NCI-H69 (cell line): ENCODE results near the gene ATXN2L.
A peak's percentile ranks its signal among the peaks of the same experiment; 100 is the strongest.
"Not testable (repeated sequence)": the region's sequence is repeated elsewhere in the genome, so short reads cannot be mapped to it uniquely, and the experiment has no call there.

Source experiments
- DNase-seq: peaks from one replicate; lab custom pipeline; 2025; lab: John Stamatoyannopoulos, UW

ATXN2L gene

DNA sequence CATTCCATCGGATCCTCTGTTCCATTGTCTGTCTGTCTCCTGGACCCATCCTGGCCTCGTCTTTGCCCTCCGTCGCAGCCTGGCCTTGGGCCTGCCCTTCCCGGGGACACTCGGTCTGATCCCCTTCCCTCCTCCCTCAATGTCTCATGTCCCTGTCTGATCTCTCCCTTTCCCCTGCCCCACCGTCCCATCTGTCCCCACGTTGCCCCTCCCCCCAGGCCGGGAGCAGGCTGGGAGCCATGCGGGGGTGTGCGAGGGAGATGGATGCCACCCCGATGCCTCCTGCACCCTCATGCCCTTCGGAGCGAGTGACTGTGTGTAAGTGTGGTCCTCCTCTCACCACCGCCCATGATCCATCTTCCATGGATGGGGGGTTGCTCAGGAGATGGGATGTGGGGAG lies 50.2 kb downstream of the ATXN2L start:
- DNase-seq = no peak

DNA sequence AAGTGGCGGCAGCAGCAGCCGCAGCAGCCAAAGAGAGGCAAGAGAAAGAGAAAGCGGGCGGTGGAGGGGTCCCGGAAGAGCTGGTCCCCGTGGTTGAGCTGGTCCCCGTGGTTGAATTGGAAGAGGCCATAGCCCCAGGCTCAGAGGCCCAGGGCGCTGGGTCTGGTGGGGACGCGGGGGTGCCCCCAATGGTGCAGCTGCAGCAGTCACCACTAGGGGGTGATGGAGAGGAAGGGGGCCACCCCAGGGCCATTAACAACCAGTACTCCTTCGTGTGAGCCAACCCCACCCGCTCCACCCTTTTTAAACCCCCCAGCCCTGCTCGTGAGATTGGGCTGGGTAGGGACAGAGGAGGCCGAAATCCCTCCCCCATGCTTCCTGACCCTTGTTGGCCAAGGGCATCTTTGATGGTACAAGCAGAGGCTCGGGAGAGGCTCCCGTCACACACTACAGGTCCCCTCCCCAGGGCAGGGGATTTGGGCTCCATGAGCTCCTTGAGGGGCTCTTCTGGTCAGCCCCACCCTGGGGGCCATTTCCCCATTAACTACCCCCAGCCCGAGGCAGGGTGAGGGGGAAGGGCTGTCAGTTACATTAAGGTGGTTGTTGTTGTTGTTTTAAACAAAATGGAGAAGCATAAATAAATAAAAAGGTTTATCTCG lies 50.9 kb downstream of the ATXN2L start:
- DNase-seq = peak; percentile 27

DNA sequence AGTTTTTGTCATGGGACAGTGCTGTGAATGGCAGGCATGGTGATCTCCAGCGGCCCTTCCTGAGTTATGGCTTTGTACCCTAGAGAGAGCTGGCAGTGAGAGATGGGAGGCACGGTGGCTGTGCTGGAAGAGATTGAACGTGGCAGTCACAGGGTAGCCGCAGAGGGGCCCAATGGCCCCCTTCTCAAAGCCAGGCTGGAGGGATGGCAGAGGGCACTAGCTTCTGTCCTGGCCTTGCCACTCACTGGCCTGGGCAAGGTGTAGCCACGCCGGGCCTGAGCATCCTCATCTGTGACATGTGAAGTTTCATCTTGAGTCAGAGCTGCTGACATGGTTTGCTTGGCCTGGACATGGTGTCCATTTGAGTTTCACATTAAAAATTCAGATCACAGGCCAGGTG lies 51.6 kb downstream of the ATXN2L start:
- DNase-seq = no peak

DNA sequence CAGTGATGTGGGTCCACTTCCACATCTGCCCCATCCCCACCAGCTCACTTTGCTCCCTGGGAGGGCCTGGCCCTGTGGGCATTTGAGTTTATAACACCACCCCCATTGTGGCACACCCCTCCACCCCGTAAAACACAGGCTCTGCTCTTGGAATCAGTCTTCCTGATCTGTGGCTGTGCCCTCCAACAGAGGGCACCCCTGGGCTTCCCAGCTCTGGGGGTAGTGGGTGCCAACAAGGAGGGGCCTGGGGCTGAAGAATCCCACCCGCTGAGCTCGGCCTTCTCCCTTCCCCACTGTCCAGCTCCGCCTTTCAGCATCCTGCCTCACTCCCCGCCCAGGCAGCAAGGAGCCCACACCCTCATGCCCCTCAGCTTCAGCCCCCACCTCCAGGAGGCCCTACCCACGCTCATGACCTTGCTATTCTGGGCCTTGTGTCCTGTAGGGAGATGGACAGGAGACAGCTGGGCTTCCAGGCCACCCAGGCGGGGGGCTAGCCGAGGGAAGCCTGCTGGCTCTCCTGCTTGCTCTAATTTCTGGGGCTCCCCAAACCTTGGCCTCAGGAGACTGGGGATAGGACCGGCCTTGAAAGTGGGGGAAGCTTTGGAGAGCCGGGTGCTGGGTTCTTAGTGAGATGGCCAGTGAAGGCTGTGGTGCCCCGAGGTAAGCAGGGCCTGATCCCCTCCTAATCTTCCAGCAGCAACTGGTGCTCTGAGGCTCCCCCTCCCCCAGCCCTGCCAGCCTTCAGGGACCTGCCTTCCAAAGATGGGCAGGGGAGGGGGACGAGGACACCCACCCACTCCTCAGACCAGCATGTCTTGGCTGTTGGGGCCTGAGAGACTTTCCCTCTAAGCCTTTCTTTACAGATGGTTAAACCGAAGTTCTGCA lies 52.6 kb downstream of the ATXN2L start:
- no peak for DNase-seq

DNA sequence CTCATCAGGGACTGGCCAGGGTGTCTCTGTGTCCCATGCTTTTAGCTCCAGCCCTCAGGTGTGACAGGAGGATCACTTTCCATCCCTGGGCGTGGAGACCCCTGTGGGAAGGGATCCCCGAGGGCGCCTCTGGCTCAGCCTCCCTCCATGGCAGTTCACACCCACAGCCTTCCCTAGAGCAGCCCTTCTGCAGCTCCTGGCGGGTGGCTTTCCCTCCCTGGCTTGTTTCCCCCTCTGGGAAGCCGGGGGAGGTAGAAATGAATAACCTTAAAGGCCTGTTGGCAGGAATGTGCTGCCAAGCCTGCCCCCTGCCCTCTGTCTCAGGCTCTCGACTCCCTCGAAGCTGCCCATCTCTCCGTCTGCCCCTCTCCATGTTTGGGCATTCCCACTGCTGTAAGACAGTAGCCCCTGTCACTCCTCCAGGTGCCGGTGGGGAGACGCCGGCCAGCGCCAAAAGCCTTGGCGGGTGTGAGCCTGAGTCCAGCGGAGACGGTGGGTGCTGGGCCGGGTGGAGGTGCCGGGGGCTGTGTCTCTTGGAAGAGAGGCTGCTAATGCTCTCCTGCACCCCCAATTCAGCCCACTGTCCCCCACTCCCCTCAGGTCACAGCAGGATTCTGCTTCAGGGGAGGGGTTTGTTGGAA lies 53.3 kb downstream of the ATXN2L start:
- no peak for DNase-seq

DNA sequence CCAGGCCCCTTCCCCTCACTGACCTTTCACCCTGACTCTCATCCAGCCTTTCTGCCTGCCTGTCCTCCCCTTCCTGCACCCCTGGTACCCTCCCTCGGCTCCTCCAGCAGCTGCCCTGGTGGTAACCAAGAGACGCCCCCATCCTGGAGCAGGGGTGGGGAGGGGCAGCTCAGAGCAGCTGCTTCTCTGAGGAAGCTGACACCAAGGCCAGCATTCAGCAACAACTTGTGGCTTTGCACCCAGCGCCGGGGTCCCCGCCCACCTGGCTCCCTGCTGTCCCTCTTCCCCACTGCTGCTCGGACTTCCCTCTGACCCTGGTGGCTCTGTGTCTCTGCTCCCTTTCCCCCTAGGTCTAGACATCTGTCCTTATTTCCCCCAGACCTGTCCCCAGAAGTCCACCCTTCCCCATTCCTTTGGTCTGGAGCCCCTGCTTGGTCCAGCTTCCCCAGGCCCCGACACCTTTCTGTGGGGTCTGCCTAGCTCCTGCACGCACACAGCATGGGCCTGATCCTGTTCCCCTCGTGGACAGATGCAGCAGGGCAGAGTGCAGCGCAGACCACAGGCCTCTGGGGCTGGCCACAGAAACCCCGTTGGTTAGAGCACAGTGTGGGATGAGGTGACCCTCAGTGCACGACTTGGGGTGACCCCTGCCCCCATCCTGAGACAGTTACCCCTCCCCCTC lies 54.3 kb downstream of the ATXN2L start:
- no peak for DNase-seq

DNA sequence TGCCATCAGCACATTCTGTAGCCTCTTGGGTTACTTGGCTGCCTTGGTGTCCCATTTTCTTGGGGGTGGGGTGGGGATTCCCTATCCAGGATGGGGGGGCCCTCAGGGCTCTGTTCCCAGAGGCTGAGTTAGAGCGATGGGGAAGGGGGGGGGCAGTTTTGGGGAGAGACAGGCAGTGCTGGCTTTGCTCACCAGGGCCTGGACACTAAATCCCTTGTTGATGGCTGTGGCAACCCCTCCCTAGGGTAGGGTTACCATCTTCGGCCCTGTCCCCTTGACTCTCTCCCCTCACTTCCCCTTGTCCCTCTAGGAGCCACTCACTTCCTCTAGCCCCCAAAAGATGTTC lies 54.8 kb downstream of the ATXN2L start:
- DNase-seq = no peak

DNA sequence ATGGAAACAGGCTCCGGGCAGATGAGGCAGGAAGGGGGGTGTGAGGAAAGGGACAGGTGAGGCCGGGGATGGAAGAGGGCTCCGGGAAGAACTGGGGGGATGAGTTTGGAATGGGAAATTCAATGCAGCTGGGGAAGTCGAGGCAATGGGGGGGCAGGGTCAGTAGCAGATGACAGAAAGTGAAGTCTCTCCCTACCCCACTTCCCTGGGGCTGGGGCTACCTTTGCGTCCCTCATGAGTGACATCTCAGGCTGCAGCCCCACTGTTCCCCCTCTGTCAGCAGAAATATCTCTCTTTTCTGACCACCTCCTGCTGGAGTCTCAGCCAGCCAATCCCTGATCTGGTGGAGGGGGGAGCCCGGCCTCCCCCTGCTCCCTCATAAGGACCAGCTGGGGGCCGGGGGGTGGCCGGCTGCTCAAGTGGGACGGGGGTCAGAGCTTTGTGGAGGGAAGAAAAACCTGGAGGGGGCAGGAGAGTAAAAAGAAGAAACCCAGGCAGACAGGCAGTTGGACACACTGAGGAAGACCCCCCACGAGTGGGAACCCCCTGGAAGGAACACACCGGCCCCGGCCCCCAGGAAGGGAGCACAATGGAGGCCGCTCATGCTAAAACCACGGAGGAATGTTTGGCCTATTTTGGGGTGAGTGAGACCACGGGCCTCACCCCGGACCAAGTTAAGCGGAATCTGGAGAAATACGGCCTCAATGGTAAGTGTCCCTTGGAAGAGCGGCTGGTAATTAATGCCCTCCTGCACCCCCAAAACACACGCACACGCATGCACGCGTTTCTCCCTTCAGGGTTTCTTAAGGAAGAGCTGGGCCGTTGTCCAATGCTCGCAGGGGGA lies 55.5 kb downstream of the ATXN2L start, which contains the start of gene ATP2A1:
ATP2A1 (plus strand) TSS at position 406 of the 844 bp plus-strand sequence; CDS start at position 590, 184 bp downstream.
- DNase-seq = no peak

DNA sequence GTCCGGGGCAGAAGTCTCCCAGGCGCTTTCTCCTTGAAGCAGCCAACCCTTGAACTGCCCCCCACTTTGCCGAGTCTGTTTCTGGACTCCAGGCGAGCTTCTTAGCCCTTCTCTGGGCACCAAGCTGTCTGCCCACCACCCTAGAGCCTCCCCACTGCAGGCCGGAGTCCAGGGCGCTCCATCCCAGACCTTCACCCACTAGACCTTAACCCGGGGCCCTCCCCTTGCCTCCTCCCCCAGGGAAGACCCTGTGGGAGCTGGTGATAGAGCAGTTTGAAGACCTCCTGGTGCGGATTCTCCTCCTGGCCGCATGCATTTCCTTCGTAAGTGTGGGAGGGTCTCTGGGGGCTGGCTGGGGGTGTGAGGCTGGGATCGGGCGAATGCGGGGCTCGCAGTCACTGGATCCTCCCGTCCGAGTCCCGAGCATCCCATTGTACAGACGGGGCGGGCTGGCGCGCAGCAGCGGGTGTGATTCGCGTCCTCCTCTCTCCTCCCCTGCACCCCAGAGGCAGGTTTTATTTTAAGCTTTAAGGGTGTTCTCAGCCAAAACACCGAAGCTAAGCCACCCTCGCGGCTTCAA lies 56.6 kb downstream of the ATXN2L start:
- DNase-seq = no peak

DNA sequence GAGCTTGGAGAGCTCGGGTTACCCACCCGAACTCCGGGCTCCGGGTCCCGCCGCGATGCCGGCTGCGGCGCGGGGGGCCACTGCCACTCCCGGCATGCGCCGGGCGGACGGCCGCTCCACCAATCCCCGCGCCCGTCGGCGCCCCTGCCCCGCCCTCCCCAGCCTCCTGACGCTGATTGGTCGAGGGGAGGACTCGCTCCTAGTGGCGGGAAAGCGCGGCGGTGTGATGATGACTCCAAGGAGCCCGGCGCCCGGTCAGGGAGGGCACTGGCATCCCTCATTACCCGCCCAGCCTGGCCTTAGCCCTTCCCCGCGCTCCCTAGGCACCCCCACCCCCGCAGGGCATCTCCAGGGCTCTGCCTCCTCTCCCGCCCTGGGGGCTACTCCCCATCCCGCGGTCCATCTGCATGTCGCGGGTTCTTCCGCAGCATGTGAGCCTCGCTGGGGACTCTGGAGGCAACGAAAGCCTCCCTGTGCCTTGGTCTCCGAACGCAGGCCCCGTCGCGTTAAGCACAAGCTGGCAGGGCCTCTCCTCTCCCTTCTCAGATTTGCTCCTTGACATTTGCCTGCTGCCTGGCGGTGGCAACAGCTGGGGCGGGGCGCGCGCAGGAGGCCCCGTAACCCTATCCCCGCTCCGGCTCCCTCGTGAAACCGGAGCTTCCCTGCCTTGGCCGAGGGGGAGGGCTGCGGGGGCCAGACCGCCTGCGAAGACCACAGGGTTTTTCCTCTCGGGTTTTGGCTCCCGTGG lies 57.2 kb downstream of the ATXN2L start:
- DNase-seq = peak; percentile 98

DNA sequence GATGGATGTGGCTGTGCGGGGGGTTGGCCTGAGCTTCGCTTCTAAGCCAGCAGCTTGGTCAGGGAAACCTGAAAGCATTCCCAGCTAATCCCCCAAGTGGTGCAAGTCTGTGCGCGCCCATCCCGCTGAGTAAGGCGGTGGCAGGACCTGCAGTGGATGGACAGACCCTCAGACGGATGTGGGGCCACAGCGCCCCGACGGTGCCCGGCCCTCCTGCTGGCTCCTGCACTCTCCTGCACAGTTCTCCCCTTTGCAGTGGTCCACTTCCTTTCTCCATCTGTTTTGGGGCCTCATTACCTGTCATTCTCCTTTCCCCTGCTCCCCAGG lies 57.8 kb downstream of the ATXN2L start:
- no peak for DNase-seq

DNA sequence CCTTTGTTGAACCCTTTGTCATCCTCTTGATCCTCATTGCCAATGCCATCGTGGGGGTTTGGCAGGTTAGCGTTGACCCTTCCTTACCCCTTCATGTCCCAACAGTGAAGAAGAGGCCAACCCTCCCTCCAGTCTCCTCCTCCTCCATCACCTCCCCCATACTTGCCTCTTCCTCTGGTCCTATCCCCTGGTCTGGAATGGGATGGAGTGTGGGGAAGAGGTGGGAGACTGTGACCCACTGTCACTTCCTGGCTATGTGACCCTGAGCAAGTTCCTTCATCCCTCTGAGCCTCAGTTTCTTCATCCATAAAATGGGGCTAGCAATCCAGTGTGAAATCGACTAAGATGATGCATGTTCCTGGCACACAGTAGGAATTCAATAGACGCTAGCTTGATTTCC lies 58.2 kb downstream of the ATXN2L start:
- DNase-seq = no peak

DNA sequence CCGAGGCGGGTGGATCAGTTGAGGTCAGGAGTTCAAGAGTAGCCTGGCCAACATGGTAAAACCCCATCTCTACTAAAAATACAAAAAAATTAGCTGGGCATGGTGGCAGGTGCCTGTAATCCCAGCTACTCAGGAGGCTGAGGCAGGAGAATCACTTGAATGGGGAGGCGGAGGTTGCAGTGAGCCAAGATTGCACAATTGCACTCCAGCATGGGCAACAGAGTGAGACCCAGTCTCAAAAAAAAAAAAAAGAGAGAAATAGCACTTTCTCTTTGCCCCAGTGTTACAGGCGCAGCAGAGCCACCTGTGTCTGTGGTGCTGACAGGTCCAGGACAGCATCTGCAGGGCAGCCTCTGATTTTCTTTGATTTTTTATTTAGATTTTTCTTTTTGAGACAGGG lies 58.8 kb downstream of the ATXN2L start:
- DNase-seq = not testable (repeated sequence)

DNA sequence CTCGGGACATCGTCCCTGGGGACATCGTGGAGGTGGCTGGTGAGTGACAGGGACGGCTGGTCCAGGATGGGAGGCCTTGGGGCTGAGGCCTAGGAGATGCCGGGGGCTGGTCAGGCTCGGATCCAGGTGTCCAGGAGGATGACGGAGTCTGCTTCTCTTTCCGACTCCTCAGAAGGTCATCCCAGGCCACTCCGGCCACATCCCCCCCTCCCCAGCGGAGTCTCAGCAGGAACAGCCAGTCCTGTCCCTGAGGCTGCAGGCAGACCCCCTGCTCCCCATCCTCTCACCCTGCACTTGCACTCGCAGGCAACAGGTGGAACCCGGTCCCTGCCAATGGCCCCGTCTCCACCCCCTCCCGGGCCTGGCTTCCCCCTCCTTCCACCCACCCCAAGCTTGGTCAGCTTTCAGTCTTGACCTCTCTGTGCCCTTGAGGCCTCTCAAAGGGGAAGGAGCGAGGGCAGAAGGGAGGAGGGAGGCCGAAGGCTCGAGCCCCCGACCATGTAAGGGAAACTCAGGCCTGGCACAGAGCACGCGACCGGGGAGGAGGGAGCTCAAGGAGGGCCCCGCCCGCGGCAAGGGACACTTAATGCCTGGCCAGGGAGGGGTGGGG lies 59.9 kb downstream of the ATXN2L start:
- no peak for DNase-seq

DNA sequence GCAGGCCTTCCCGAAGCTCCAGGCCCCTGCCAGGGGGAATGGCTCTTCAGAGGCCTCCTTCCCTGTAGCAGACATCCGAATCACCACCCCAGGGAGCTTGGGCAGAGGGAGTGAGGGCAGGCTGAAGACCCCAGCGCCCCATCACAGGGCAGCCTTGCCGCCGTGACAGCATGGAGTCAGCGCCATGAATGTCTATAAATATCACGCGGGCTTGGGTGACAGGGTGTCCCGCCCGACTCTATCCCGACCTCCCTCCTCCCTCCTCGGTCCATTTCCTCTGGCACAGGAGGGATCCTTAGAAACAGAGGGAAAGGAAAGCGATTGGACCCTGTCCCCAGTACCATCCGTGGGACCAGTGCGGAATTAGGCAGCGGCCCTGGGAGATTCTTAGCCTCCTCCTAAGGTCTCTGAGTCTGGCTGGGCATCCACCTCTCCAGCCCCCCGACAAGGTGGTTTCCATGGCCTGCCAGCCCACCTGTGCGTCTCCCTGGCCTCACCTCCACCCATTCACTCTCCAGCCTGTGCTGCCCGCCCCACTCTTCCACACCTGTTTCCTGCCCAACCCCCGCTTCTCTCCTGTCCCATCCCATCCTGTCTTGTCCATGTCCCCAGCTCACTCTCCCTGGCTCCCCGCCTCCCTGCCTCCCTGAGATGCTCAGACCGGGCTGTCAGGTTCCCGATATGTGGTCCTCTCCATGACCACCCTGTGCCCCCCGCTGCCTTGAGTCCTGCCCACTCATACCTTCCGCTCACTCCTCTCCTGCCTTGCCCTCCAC lies 60.6 kb downstream of the ATXN2L start:
- DNase-seq = peak; percentile 22

DNA sequence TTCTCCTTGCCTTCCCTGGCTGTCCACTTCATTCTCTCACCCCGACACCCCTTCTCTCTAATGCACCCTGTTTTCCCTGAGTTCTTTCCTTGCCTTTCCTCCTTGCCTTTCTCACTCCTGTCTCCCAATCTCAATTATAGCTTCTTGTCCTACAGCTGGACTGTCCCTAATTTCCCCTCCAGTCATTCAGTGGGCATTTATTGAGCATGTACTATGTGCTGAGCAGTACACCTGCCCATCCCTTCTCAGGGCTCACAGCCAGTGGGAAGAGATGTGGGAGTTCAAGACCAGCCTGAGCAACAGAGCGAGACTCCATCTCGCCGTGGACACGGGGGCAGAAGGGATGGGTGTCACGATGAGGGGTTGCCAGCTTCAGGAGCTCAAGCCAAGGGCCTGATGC lies 61.2 kb downstream of the ATXN2L start:
- DNase-seq = no peak
